GM21367 (cell line): ENCODE data around the gene ROS1.
"Not testable (repeated sequence)": the region's sequence is repeated elsewhere in the genome, so short reads cannot be mapped to it uniquely, and the experiment has no call there.

Experiments used
- ATAC-seq: cut with Tn5 transposase; IDR thresholded peaks from one replicate; pipeline ENCODE4 v1.9.1; 2021; ENCODE audit not compliant: unreplicated experiment

The ROS1 gene

GRCh38 chr6:117384659-117385058, 41.1 kb downstream of the ROS1 start:
- ATAC-seq: no peak

- ATAC-seq: no peak
Measured at GRCh38 chr6:117381749-117382148, 44.0 kb downstream of the ROS1 start.

GRCh38 chr6:117380298-117380697, 45.4 kb downstream of the ROS1 start:
- ATAC-seq: no peak

GRCh38 chr6:117375446-117375845, 50.3 kb downstream of the ROS1 start:
- no peak for ATAC-seq

GRCh38 chr6:117373211-117373813, 52.4 kb downstream of the ROS1 start:
- no peak for ATAC-seq

GRCh38 chr6:117372289-117372688, 53.5 kb downstream of the ROS1 start:
- ATAC-seq: not testable (repeated sequence)

- ATAC-seq: no peak
Measured at GRCh38 chr6:117371492-117371891, 54.2 kb downstream of the ROS1 start.

- no peak for ATAC-seq
Measured at GRCh38 chr6:117359581-117359980, 66.2 kb downstream of the ROS1 start.

GRCh38 chr6:117354671-117355070, 71.1 kb downstream of the ROS1 start:
- ATAC-seq: no peak

- no peak for ATAC-seq
Measured at GRCh38 chr6:117352466-117353081, 73.2 kb downstream of the ROS1 start.

GRCh38 chr6:117351521-117351920, 74.2 kb downstream of the ROS1 start:
- ATAC-seq: no peak

GRCh38 chr6:117346142-117346930, 79.4 kb downstream of the ROS1 start:
- no peak for ATAC-seq

- ATAC-seq: no peak
Measured at GRCh38 chr6:117345292-117345610, 80.5 kb downstream of the ROS1 start.

GRCh38 chr6:117344444-117345291, 81.1 kb downstream of the ROS1 start:
- no peak for ATAC-seq

GRCh38 chr6:117338567-117338966, 87.2 kb downstream of the ROS1 start:
- ATAC-seq: no peak

GRCh38 chr6:117329926-117330325, 95.8 kb downstream of the ROS1 start:
- no peak for ATAC-seq

GRCh38 chr6:117328500-117328899, 97.2 kb downstream of the ROS1 start:
- ATAC-seq: no peak

- no peak for ATAC-seq
Measured at GRCh38 chr6:117328005-117328389, 97.7 kb downstream of the ROS1 start.

GRCh38 chr6:117327149-117328004, 98.4 kb downstream of the ROS1 start:
- ATAC-seq: no peak

GRCh38 chr6:117326396-117326795, 99.3 kb downstream of the ROS1 start:
- ATAC-seq: no peak

- ATAC-seq: no peak
Measured at GRCh38 chr6:117317261-117317660, 108.5 kb downstream of the ROS1 start.
